HG03095 (cell line): Measurements from ENCODE around the gene ISCU.

Experiments
- ATAC-seq: cut with Tn5 transposase; IDR thresholded peaks from one replicate; pipeline ENCODE4 v1.9.1; 2021; ENCODE audit warnings: moderate library complexity; ENCODE audit not compliant: unreplicated experiment

The ISCU gene

GRCh38 chr12:108562348-108563135 lies at the start of gene ISCU:
Gene ISCU (plus strand): TSS chr12:108562596. CDS start chr12:108562623, 27 bp downstream.
- peak; percentile 51 for ATAC-seq

- ATAC-seq = peak; percentile 0
Measured at GRCh38 chr12:108514468-108514972, 47.9 kb upstream of the ISCU start.

- peak; percentile 77 for ATAC-seq
Measured at GRCh38 chr12:108514973-108515814, 47.2 kb upstream of the ISCU start, which contains the start of gene FICD. Gene FICD (plus strand): TSS chr12:108515277. CDS start chr12:108516973, 1,696 bp downstream.

GRCh38 chr12:108515916-108516315 lies 46.5 kb upstream of the ISCU start:
- ATAC-seq = no peak

GRCh38 chr12:108516511-108517275 lies 45.7 kb upstream of the ISCU start:
- ATAC-seq = no peak

GRCh38 chr12:108517288-108518100 lies 44.9 kb upstream of the ISCU start:
- ATAC-seq = no peak

GRCh38 chr12:108518101-108518715 lies 44.2 kb upstream of the ISCU start:
- ATAC-seq = no peak

- ATAC-seq = no peak
Measured at GRCh38 chr12:108518716-108519496, 43.5 kb upstream of the ISCU start.

- no peak for ATAC-seq
Measured at GRCh38 chr12:108519558-108519957, 42.8 kb upstream of the ISCU start.

- no peak for ATAC-seq
Measured at GRCh38 chr12:108523365-108523764, 39.0 kb upstream of the ISCU start.

- no peak for ATAC-seq
Measured at GRCh38 chr12:108525681-108526080, 36.7 kb upstream of the ISCU start.

- ATAC-seq = no peak
Measured at GRCh38 chr12:108526482-108527165, 35.8 kb upstream of the ISCU start.

- no peak for ATAC-seq
Measured at GRCh38 chr12:108527166-108527496, 35.3 kb upstream of the ISCU start.

- ATAC-seq = no peak
Measured at GRCh38 chr12:108530161-108530560, 32.2 kb upstream of the ISCU start.

- ATAC-seq = no peak
Measured at GRCh38 chr12:108531929-108532848, 30.2 kb upstream of the ISCU start.

GRCh38 chr12:108538146-108538545 lies 24.2 kb upstream of the ISCU start:
- no peak for ATAC-seq

- ATAC-seq = no peak
Measured at GRCh38 chr12:108538616-108539195, 23.7 kb upstream of the ISCU start.
